ENCODE data around the gene ARL15.

The ARL15 gene

DNA sequence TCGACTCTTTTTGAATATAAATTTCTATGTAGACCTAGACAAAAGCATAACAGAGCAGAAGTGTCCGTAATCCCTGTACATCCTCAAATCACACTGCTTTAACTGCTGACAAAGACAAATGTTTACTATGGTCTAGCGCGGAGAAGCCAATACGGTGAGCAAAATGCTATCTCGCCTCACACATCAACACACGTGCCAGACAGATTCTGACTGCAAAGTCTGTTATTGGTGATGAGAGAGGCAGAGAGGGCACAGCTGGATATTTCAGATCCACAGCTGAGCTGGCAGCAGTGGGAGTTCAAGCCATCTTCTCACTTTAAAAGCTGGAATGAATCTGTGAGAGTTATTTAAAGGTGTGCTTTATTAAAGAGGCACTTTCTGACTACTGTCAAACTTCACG lies 124.3 kb downstream of the ARL15 start:
- H3K4me1 ChIP-seq: no peaks in the 10 kb centered on the region; a peak in 1 of 20 replicates
- no peak for TF ChIP-seq Cebpa-rat (IDR thresholded peaks at IDR 0.05)
- no peak overlapping the region for H3K4me2 ChIP-seq
- H4K20me1 ChIP-seq: peaks cover 0 to 28% (median 7%) of the 10 kb centered on the region in 11 experiments; a peak in 8 of 22 replicates
- H3K27me3 ChIP-seq: no peaks in the 10 kb centered on the region
- peaks cover 0 to 7% (median 0%) of the 10 kb centered on the region in 11 experiments; a peak in 2 of 22 replicates for H3K9me3 ChIP-seq (replicated peaks in 1 of 11)
- no peak overlapping the region for H3K4me3 ChIP-seq
- peaks cover 0 to 4% (median 0%) of the 10 kb centered on the region in 11 experiments; a peak in 1 of 22 replicates for H3K36me3 ChIP-seq
- H3K27ac ChIP-seq: no peak overlapping the region
- no peak overlapping the region for H3K9ac ChIP-seq

DNA sequence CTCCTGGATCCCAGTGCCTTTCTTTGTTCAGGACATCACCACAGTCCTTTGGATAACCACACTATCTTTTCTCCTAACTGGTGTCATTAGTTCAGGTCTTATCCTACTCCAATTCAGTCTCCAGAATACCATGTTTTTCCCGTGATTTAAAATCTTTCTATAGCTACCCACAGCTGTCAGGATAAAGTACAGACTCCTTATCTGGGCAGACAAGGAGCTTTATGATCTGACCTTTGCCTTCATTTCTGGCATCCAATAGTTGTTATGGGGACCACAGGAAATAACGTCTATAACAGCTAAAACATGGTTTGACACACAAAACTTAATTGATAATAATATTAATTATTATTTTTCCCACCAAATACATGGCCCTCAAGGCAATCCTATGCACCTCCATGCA lies 125.6 kb downstream of the ARL15 start:
- H3K9ac ChIP-seq: no peak overlapping the region
- H3K4me2 ChIP-seq: no peak overlapping the region
- peaks cover 0 to 6% (median 0%) of the 10 kb centered on the region in 11 experiments; a peak in 1 of 22 replicates for H3K36me3 ChIP-seq
- H3K4me1 ChIP-seq: no peaks in the 10 kb centered on the region; a peak in 1 of 20 replicates
- no peak overlapping the region for H3K4me3 ChIP-seq
- no peak for TF ChIP-seq Cebpa-rat (IDR thresholded peaks at IDR 0.05)
- H3K27me3 ChIP-seq: no peaks in the 10 kb centered on the region
- H3K27ac ChIP-seq: no peak overlapping the region
- H3K9me3 ChIP-seq (replicated peaks in 1 of 11): peaks cover 0 to 9% (median 0%) of the 10 kb centered on the region in 11 experiments; a peak in 2 of 22 replicates
- H4K20me1 ChIP-seq: peaks cover 0 to 22% (median 7%) of the 10 kb centered on the region in 11 experiments; a peak in 8 of 22 replicates

DNA sequence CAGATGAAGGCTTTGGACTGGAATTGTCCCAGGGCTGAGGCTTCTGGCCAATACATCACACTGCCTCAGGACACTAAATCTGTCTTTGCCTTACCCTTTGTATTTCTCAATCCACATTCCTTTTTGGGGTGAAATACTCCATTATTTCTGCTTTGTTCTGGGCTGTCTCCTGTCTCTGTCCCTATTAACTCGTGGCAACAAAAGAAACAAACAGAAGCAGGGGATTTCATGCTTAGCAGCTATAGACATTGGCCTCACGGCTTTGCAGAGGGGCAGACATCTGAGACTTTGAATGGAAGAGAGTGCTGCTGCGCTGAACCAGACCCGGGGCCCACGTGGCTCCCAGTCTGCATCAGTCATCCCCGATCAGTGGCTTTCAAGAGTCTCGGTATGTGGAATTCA lies 129.7 kb downstream of the ARL15 start:
- Histone ChIP-seq H3K4me1 (no peaks in the 10 kb centered on the region), H3K27me3 (no peaks in the 10 kb centered on the region), H3K36me3 (peaks cover 0 to 7% (median 0%) of the 10 kb centered on the region in 11 experiments; a peak in 1 of 22 replicates), H3K9me3 (replicated peaks in 1 of 11) (peaks cover 0 to 9% (median 0%) of the 10 kb centered on the region in 11 experiments; a peak in 2 of 22 replicates), H3K9ac (no peak overlapping the region), H3K4me2 (no peak overlapping the region), H3K27ac (no peak overlapping the region), H3K4me3 (no peak overlapping the region), H4K20me1 (peaks cover 0 to 7% (median 0%) of the 10 kb centered on the region in 11 experiments; a peak in 4 of 22 replicates)
- no peak for TF ChIP-seq Cebpa-rat (IDR thresholded peaks at IDR 0.05)

DNA sequence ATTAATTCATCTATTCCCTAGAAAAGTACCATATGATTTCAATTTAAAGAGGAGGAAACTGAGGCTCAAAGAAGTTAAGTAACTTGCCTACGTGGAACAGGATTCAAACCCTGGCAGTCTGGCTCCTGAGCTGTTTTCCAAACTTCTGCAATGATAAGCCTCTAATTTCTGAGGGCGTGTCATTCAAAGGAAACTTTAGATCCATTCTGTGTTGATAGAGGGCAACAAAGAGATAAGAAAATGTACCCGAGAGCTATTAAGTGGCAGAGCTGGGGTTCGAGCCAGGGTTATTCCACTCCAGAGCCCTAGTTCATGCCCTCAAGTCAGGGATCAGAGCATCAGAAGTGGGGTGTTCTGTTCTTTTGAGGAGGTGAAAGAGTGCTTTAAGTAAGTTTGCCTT lies 131.4 kb downstream of the ARL15 start:
- no peak overlapping the region for H3K4me2 ChIP-seq
- H3K27me3 ChIP-seq: no peaks in the 10 kb centered on the region
- TF ChIP-seq Cebpa-rat (IDR thresholded peaks at IDR 0.05): no peak
- no peaks in the 10 kb centered on the region for H3K4me1 ChIP-seq
- H3K36me3 ChIP-seq: peaks cover 0 to 7% (median 0%) of the 10 kb centered on the region in 11 experiments; a peak in 1 of 22 replicates
- no peak overlapping the region for H3K4me3 ChIP-seq
- no peak overlapping the region for H3K27ac ChIP-seq
- H3K9me3 ChIP-seq (replicated peaks in 1 of 11): 0 out of 22 replicates have a peak, but pooled peaks cover 0 to 4% (median 0%) of the 10 kb centered on the region in 11 experiments
- peaks cover 0 to 7% (median 0%) of the 10 kb centered on the region in 11 experiments; a peak in 4 of 22 replicates for H4K20me1 ChIP-seq
- H3K9ac ChIP-seq: no peak overlapping the region

DNA sequence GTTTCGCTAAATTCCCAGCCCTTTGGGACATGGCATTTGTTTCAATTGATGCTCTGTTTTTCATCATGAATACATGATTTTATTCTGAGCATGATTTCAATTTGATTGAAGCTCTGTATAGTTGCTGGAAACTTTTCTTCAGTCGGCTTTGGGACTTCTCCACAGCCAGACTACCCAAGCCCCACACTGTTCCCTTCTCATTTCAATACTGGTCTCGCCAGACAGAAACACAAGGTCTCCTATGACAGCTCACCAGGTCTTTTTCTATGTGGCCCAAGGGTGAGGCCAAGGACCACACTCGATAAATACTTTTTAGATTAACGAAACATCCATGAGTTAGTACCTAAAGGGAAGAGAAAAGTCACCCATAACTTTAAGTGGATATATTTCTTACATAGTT lies 132.2 kb downstream of the ARL15 start:
- Histone ChIP-seq H4K20me1 (peaks cover 0 to 9% (median 0%) of the 10 kb centered on the region in 11 experiments; a peak in 6 of 22 replicates), H3K4me3 (no peak overlapping the region), H3K36me3 (peaks cover 0 to 7% (median 0%) of the 10 kb centered on the region in 11 experiments; a peak in 1 of 22 replicates), H3K4me1 (no peaks in the 10 kb centered on the region), H3K9me3 (replicated peaks in 1 of 11) (0 out of 22 replicates have a peak, but pooled peaks cover 0 to 4% (median 0%) of the 10 kb centered on the region in 11 experiments), H3K27me3 (no peaks in the 10 kb centered on the region), H3K27ac (no peak overlapping the region), H3K9ac (no peak overlapping the region), H3K4me2 (no peak overlapping the region)
- TF ChIP-seq Cebpa-rat (IDR thresholded peaks at IDR 0.05): no peak

DNA sequence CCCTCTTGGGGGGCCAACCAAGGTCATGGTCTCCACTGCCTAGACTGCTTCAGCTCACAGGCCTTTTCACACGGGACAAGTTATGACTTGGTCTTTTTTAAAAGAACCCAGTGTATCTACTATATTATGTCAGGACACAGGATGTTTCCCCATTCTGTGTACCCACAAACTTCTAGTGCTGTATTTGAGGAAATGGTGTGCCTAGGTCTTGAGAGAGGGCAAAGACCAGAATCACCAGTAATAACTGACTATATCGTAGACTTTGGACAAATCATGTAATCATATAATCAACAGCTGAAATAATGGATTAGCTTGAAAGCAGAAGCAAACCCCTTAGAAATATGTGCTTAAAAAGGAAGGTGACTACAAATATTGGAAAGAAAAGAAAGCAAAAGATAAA lies 133.3 kb downstream of the ARL15 start:
- Histone ChIP-seq H3K27me3 (no peaks in the 10 kb centered on the region), H3K9ac (no peak overlapping the region), H3K4me1 (peaks cover 0 to 10% (median 1%) of the 10 kb centered on the region in 10 experiments; a peak in 6 of 20 replicates), H3K4me2 (no peak overlapping the region), H3K4me3 (no peak overlapping the region), H3K9me3 (replicated peaks in 1 of 11) (0 out of 22 replicates have a peak, but pooled peaks cover 0 to 4% (median 0%) of the 10 kb centered on the region in 11 experiments), H4K20me1 (peaks cover 0 to 9% (median under 1%) of the 10 kb centered on the region in 11 experiments; a peak in 7 of 22 replicates), H3K27ac (no peak overlapping the region), H3K36me3 (peaks cover 0 to 7% (median 0%) of the 10 kb centered on the region in 11 experiments; a peak in 1 of 22 replicates)
- TF ChIP-seq Cebpa-rat (IDR thresholded peaks at IDR 0.05): no peak

DNA sequence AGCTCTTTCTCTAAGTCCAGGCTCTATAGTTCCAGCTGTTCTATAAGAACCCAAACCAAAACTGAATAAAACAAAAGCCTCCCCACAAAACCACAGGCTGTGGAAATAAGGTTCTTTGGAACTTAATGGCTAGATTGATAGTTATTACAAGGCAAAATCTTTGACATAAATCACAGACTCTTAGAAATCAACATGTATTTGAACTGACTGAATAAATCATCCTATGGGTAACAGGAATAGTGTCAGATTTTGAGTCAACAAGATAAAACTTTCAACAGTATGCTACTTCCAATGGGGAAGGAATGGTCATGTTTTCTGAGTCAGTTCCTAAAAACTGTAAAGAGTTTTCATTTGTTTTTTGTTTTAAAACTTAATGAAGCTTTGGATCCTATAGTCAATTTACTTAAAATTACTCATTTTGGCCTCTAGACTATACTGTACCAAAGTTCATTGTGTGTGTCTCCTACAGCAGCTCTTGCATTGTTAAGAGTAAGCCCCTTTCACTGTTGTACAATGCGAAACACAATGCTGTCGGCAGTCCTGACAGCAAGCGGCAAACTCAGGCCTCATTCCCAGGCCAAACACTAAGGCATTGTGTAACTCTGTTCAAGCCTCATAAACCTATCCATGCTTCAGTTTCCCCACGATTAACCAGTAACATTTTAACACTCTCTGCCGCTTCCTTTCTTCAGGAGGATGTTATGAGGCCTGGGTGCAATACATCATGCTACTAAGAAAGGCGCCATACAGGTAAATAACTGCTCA lies 134.1 kb downstream of the ARL15 start:
- Histone ChIP-seq H3K27ac (no peak overlapping the region), H3K4me3 (no peak overlapping the region), H4K20me1 (peaks cover 0 to 16% (median 4%) of the 10 kb centered on the region in 11 experiments; a peak in 7 of 22 replicates), H3K27me3 (no peaks in the 10 kb centered on the region), H3K9ac (no peak overlapping the region), H3K4me1 (peaks cover 0 to 15% (median 4%) of the 10 kb centered on the region in 10 experiments; a peak in 6 of 20 replicates), H3K36me3 (peaks cover 0 to 7% (median under 1%) of the 10 kb centered on the region in 11 experiments; a peak in 4 of 22 replicates), H3K9me3 (replicated peaks in 1 of 11) (0 out of 22 replicates have a peak, but pooled peaks cover 0 to 4% (median 0%) of the 10 kb centered on the region in 11 experiments), H3K4me2 (no peak overlapping the region)
- no peak for TF ChIP-seq Cebpa-rat (IDR thresholded peaks at IDR 0.05)

DNA sequence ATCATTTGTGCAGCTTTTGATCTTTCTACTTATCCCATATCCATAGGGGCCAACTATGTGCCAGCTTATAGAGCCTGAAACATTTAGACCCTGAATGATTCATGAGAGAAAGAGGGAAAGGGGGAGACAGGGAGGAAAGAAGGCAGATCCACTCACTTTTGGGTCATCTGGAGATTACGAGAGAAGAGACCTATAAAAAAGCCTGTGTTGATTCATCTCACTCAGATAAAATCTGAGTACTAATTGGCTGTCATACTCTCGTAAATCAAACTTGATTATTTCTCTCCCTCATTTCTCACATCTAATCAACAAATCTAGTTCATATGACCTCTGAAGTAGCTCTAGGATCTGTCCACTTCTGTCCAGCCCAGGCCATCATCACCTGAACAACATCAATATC lies 137.1 kb downstream of the ARL15 start:
- no peak for TF ChIP-seq Cebpa-rat (IDR thresholded peaks at IDR 0.05)
- Histone ChIP-seq H3K36me3 (peaks cover 5 to 34% (median 17%) of the 10 kb centered on the region in 11 experiments; a peak in 14 of 22 replicates), H3K4me3 (no peak overlapping the region), H3K9ac (no peak overlapping the region), H3K27ac (no peak overlapping the region), H3K27me3 (no peaks in the 10 kb centered on the region), H3K9me3 (replicated peaks in 1 of 11) (no peaks in the 10 kb centered on the region), H4K20me1 (peaks cover 0 to 16% (median 4%) of the 10 kb centered on the region in 11 experiments; a peak in 7 of 22 replicates), H3K4me1 (peaks cover 0 to 15% (median 4%) of the 10 kb centered on the region in 10 experiments; a peak in 6 of 20 replicates), H3K4me2 (no peak overlapping the region)
